HepG2 (cell line): ENCODE measurements around the gene SPRED2. TPM values are rescaled to one million over a fixed set of nuclear protein-coding genes. Genes with fewer than 3 reads are reported as not detected.

Experiments used
- ARID2 ChIP-seq: sonication (generic); formaldehyde crosslinking; IDR thresholded peaks from 2 replicates; pipeline ENCODE4 v1.8.1; 2022; ENCODE audit warnings: mild to moderate bottlenecking, missing genetic modification reagents, borderline replicate concordance
- CCDC6 ChIP-seq: sonication (generic); formaldehyde crosslinking; IDR thresholded peaks from 2 replicates; pipeline ENCODE4 v1.8.1; 2022; ENCODE audit warnings: mild to moderate bottlenecking, missing genetic modification reagents, moderate library complexity
- FOXJ3 ChIP-seq: sonication (generic); formaldehyde crosslinking; IDR thresholded peaks from 2 replicates; pipeline ENCODE4 v1.4.0; 2020; ENCODE audit warnings: missing genetic modification reagents, mild to moderate bottlenecking, borderline replicate concordance
- HMG20A ChIP-seq: IDR thresholded peaks from 2 replicates; pipeline ENCODE4 v1.6.1; 2016; ENCODE audit warnings: borderline replicate concordance
- KDM5A ChIP-seq: fragments of 200-600 bp; sonication (generic); IDR thresholded peaks from 2 replicates; pipeline ENCODE4 v1.7.0; 2018; ENCODE audit warnings: antibody characterized with exemption, mild to moderate bottlenecking, low read length, borderline replicate concordance
- MED13 ChIP-seq: sonication (generic); formaldehyde crosslinking; IDR thresholded peaks from 2 replicates; pipeline ENCODE4 v1.5.0; 2020; ENCODE audit warnings: missing genetic modification reagents
- NR2C2 ChIP-seq: sonication (generic); formaldehyde crosslinking; IDR thresholded peaks from 2 replicates; pipeline ENCODE4 v1.4.0; 2020; ENCODE audit warnings: missing genetic modification reagents, mild to moderate bottlenecking, moderate library complexity, borderline replicate concordance
- POLR2AphosphoS2 ChIP-seq: IDR thresholded peaks from 2 replicates; pipeline ENCODE4 v1.6.1; 2011; ENCODE audit warnings: low read depth, low read length, improper control_type of control experiment
- RCOR2 ChIP-seq: IDR thresholded peaks from 2 replicates; pipeline ENCODE4 v1.6.1; 2016; ENCODE audit warnings: missing biosample characterization, missing genetic modification reagents
- RFX5 ChIP-seq: IDR thresholded peaks from 2 replicates; pipeline ENCODE4 v1.6.1; 2011; ENCODE audit warnings: low read depth, low read length, improper control_type of control experiment
- SETDB1 ChIP-seq: sonication (generic); formaldehyde crosslinking; IDR thresholded peaks from 2 replicates; pipeline ENCODE4 v1.5.1; 2020; ENCODE audit warnings: missing genetic modification reagents, mild to moderate bottlenecking, borderline replicate concordance
- TAF15 ChIP-seq: fragments of 200-400 bp; formaldehyde crosslinking; IDR thresholded peaks from one replicate; pipeline ENCODE4 v1.6.1; 2018; ENCODE audit warnings: mild to moderate bottlenecking, low read depth, low read length; ENCODE audit not compliant: poor library complexity, severe bottlenecking
- ZBTB20 ChIP-seq: sonication (generic); formaldehyde crosslinking; IDR thresholded peaks from 2 replicates; pipeline ENCODE4 v1.8.1; 2023; ENCODE audit warnings: missing genetic modification reagents, low read depth, mild to moderate bottlenecking, borderline replicate concordance
- ZNF230 ChIP-seq: sonication (generic); formaldehyde crosslinking; IDR thresholded peaks from 2 replicates; pipeline ENCODE4 v1.4.0; 2020; ENCODE audit warnings: mild to moderate bottlenecking, missing genetic modification reagents
- ZNF326 ChIP-seq: sonication (generic); formaldehyde crosslinking; IDR thresholded peaks from 2 replicates; pipeline ENCODE4 v1.4.0; 2020; ENCODE audit warnings: missing genetic modification reagents, borderline replicate concordance
- ZNF354B ChIP-seq: sonication (generic); formaldehyde crosslinking; IDR thresholded peaks from 2 replicates; pipeline ENCODE4 v1.8.0; 2022; ENCODE audit warnings: mild to moderate bottlenecking, missing genetic modification reagents
- ZNF782 ChIP-seq: sonication (generic); formaldehyde crosslinking; IDR thresholded peaks from 2 replicates; pipeline ENCODE4 v1.4.0; 2020; ENCODE audit warnings: missing genetic modification reagents, mild to moderate bottlenecking, borderline replicate concordance
- polyA plus RNA-seq, 8 experiments: library from polyadenylated mRNA; depleted of rRNA in 3 of 8; stranded (reverse) in 7 of 8; unstranded in 1 of 8; fragments of >200 nt; fragmentation: Illumina TruSeq in 4 of 8; extraction: Trizol in 4 of 8; gene quantifications; 2 replicates each; pipeline versions ENCODE4 v1.2.1 to v1.2.3, GENCODE V29; 2011 to 2016; ENCODE audit warnings: low read depth in 4 of 8, missing spikeins in 1 of 8, mixed read lengths in 1 of 8; ENCODE audit not compliant: insufficient read depth in 1 of 8
- total RNA-seq, 5 experiments: library from RNA; depleted of rRNA; stranded (reverse); fragments of >200 nt; fragmentation: Illumina TruSeq; extraction: Trizol; gene quantifications; 2 replicates each; pipeline ENCODE4 v1.2.3, GENCODE V29; 2016; ENCODE audit warnings: low read depth in 1 of 5
- TF ChIP-seq, protein P1 (sequence below): sonication (generic); formaldehyde crosslinking; IDR thresholded peaks from 2 replicates; pipeline ENCODE4 v1.4.0; 2020; ENCODE audit warnings: mild to moderate bottlenecking, missing genetic modification reagents
- TF ChIP-seq, protein P2 (sequence below): sonication (generic); formaldehyde crosslinking; IDR thresholded peaks from 2 replicates; pipeline ENCODE4 v1.8.1; 2023; ENCODE audit warnings: mild to moderate bottlenecking, missing genetic modification reagents
- TF ChIP-seq, protein P3 (sequence below): sonication (generic); formaldehyde crosslinking; conservative IDR thresholded peaks from 2 replicates; pipeline ENCODE4 v1.8.0; 2022; ENCODE audit warnings: missing genetic modification reagents
- TF ChIP-seq, protein P4 (sequence below): sonication (generic); formaldehyde crosslinking; IDR thresholded peaks from 2 replicates; pipeline ENCODE4 v1.5.0; 2020; ENCODE audit warnings: missing genetic modification reagents, mild to moderate bottlenecking, borderline replicate concordance
- TF ChIP-seq, protein P5 (sequence below): sonication (generic); formaldehyde crosslinking; IDR thresholded peaks from 2 replicates; pipeline ENCODE4 v1.5.1; 2020; ENCODE audit warnings: mild to moderate bottlenecking, missing genetic modification reagents

Gene SPRED2
- total and polyA plus RNA-seq, 2 of the 13 experiments (the other 11 are each of a cell fraction or from before 2014, with no cell fraction given): 13.0 to 37.0 TPM

DNA sequence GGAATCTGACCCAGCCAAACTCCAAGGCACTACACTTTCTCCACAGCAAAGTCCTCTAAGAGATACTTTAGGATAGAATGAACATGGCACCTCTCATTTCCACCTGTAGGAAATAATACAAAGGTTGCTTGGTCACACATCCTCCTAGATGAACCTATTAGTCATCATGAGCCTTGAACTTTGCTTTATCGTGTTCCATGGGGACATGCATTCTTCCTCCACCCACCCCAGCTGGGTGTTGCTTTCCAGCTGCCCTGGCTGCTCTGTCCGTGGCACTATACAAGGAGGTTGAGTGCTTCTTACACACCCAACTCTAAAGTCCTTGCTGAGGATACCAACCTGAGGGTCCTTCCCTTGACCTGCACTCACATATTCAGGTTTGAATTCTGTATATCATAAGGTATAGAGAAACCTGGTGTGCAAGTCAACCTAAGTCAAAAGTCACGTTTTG is 52.7 kb downstream of the SPRED2 start (continued):
- TF ChIP-seq, protein P1, sequence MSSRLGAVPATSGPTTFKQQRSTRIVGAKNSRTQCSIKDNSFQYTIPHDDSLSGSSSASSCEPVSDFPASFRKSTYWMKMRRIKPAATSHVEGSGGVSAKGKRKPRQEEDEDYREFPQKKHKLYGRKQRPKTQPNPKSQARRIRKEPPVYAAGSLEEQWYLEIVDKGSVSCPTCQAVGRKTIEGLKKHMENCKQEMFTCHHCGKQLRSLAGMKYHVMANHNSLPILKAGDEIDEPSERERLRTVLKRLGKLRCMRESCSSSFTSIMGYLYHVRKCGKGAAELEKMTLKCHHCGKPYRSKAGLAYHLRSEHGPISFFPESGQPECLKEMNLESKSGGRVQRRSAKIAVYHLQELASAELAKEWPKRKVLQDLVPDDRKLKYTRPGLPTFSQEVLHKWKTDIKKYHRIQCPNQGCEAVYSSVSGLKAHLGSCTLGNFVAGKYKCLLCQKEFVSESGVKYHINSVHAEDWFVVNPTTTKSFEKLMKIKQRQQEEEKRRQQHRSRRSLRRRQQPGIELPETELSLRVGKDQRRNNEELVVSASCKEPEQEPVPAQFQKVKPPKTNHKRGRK (CRISPR knock-in tag): no peak
- TF ChIP-seq RFX5: no peak
- no peak for TF ChIP-seq TAF15
- TF ChIP-seq, protein P2, sequence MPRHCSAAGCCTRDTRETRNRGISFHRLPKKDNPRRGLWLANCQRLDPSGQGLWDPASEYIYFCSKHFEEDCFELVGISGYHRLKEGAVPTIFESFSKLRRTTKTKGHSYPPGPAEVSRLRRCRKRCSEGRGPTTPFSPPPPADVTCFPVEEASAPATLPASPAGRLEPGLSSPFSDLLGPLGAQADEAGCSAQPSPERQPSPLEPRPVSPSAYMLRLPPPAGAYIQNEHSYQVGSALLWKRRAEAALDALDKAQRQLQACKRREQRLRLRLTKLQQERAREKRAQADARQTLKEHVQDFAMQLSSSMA (CRISPR knock-in tag): no peak
- TF ChIP-seq ZNF326 (CRISPR knock-in tag): no peak
- TF ChIP-seq, protein P3, sequence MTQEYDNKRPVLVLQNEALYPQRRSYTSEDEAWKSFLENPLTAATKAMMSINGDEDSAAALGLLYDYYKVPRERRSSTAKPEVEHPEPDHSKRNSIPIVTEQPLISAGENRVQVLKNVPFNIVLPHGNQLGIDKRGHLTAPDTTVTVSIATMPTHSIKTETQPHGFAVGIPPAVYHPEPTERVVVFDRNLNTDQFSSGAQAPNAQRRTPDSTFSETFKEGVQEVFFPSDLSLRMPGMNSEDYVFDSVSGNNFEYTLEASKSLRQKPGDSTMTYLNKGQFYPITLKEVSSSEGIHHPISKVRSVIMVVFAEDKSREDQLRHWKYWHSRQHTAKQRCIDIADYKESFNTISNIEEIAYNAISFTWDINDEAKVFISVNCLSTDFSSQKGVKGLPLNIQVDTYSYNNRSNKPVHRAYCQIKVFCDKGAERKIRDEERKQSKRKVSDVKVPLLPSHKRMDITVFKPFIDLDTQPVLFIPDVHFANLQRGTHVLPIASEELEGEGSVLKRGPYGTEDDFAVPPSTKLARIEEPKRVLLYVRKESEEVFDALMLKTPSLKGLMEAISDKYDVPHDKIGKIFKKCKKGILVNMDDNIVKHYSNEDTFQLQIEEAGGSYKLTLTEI: no peak
- TF ChIP-seq, protein P4, sequence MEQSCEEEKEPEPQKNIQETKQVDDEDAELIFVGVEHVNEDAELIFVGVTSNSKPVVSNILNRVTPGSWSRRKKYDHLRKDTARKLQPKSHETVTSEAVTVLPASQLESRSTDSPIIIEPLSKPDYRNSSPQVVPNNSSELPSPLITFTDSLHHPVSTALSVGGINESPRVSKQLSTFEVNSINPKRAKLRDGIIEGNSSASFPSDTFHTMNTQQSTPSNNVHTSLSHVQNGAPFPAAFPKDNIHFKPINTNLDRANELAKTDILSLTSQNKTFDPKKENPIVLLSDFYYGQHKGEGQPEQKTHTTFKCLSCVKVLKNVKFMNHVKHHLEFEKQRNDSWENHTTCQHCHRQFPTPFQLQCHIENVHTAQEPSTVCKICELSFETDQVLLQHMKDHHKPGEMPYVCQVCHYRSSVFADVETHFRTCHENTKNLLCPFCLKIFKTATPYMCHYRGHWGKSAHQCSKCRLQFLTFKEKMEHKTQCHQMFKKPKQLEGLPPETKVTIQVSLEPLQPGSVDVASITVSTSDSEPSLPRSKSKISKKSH (CRISPR knock-in tag): no peak
- no peak for TF ChIP-seq POLR2AphosphoS2
- TF ChIP-seq KDM5A: no peak
- TF ChIP-seq, protein P5, sequence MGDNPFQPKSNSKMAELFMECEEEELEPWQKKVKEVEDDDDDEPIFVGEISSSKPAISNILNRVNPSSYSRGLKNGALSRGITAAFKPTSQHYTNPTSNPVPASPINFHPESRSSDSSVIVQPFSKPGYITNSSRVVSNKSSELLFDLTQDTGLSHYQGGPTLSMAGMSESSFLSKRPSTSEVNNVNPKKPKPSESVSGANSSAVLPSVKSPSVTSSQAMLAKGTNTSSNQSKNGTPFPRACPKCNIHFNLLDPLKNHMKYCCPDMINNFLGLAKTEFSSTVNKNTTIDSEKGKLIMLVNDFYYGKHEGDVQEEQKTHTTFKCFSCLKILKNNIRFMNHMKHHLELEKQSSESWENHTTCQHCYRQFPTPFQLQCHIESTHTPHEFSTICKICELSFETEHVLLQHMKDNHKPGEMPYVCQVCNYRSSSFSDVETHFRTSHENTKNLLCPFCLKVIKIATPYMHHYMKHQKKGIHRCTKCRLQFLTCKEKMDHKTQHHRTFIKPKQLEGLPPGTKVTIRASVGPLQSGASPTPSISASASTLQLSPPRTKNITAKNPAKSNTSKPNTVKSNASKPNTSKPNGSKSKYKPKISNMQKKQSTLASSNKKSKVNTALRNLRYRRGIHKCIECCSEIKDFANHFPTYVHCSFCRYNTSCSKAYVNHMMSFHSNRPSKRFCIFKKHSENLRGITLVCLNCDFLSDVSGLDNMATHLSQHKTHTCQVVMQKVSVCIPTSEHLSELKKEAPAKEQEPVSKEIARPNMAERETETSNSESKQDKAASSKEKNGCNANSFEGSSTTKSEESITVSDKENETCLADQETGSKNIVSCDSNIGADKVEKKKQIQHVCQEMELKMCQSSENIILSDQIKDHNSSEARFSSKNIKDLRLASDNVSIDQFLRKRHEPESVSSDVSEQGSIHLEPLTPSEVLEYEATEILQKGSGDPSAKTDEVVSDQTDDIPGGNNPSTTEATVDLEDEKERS (CRISPR knock-in tag): peak; percentile 83; the same call in 1 of the 2 replicates
- no peak for TF ChIP-seq ZNF354B (CRISPR knock-in tag)
- TF ChIP-seq NR2C2 (CRISPR knock-in tag): no peak
- no peak for TF ChIP-seq FOXJ3 (CRISPR knock-in tag)
- TF ChIP-seq ARID2: no peak
- no peak for TF ChIP-seq ZNF230 (CRISPR knock-in tag)
- peak; percentile 63; the same call in 1 of the 2 replicates for TF ChIP-seq HMG20A (CRISPR knock-in tag)
- TF ChIP-seq CCDC6 (CRISPR knock-in tag): no peak
- TF ChIP-seq RCOR2 (CRISPR knock-in tag): peak; percentile 72
- TF ChIP-seq ZBTB20 (CRISPR knock-in tag): peak; percentile 70; the same call in 1 of the 2 replicates
- no peak for TF ChIP-seq SETDB1 (CRISPR knock-in tag)
- no peak for TF ChIP-seq ZNF782
- no peak for TF ChIP-seq MED13
